ENCODE results near the gene KRT85. TPM values are rescaled to one million over a fixed set of nuclear protein-coding genes. Genes with fewer than 3 reads are reported as not detected.
A peak's percentile ranks its signal among the peaks of the same experiment; 100 is the strongest.
"Not testable (repeated sequence)": the region's sequence is repeated elsewhere in the genome, so short reads cannot be mapped to it uniquely, and the experiment has no call there.

KRT85 gene
- total RNA-seq = not detected

GRCh38 chr12:52366738-52367485, at the start of gene KRT85:
Gene KRT85 (minus strand): TSS chr12:52367481. CDS start chr12:52367405, 76 bp downstream.
- ATAC-seq (no peak), DNase-seq (ENCODE audit: low spot score) (no peak)
- intact Hi-C loops (cut with DNase I) = no loop called here

- ATAC-seq (peak; percentile 82), DNase-seq (ENCODE audit: low spot score) (no peak)
- intact Hi-C loops (cut with DNase I) = no loop called here
These were observed 49.5 kb upstream of the KRT85 start for GRCh38 chr12:52416795-52417194.

- intact Hi-C loops (cut with DNase I) = no loop called here
- DNase-seq (ENCODE audit: low spot score) = no peak
- ATAC-seq = peak; percentile 91
These were observed 48.8 kb upstream of the KRT85 start for GRCh38 chr12:52415870-52416750.

GRCh38 chr12:52414936-52415335, 47.7 kb upstream of the KRT85 start:
- intact Hi-C loops (cut with DNase I) = no loop called here
- ATAC-seq (no peak), DNase-seq (ENCODE audit: low spot score) (no peak)

GRCh38 chr12:52413782-52414345, 46.6 kb upstream of the KRT85 start:
- intact Hi-C loops (cut with DNase I) = no loop called here
- ATAC-seq (no peak), DNase-seq (ENCODE audit: low spot score) (no peak)

- DNase-seq (ENCODE audit: low spot score) = no peak
- intact Hi-C loops (cut with DNase I) = no loop called here
- ATAC-seq = no peak
These were observed 45.9 kb upstream of the KRT85 start for GRCh38 chr12:52413202-52413601.

- intact Hi-C loops (cut with DNase I) = no loop called here
- no peak for DNase-seq (ENCODE audit: low spot score)
- ATAC-seq = no peak
These were observed 44.5 kb upstream of the KRT85 start for GRCh38 chr12:52411815-52412214.

GRCh38 chr12:52410589-52411248, 43.4 kb upstream of the KRT85 start:
- intact Hi-C loops (cut with DNase I) = not testable (repeated sequence)

GRCh38 chr12:52407918-52408317, 40.6 kb upstream of the KRT85 start:
- intact Hi-C loops (cut with DNase I) = no loop called here
- ATAC-seq (no peak), DNase-seq (ENCODE audit: low spot score) (no peak)

More at GRCh38 chr12:52410589-52411248, 43.4 kb upstream of the KRT85 start:
- DNase-seq (ENCODE audit: low spot score) = not testable (repeated sequence)
- peak; percentile 44 for ATAC-seq

- intact Hi-C loops (cut with DNase I) = no loop called here
- ATAC-seq (no peak), DNase-seq (ENCODE audit: low spot score) (no peak)
These were observed 38.7 kb upstream of the KRT85 start, which contains the start of gene KRT82 for GRCh38 chr12:52405922-52406385. Gene KRT82 (minus strand): TSS chr12:52406335. CDS start chr12:52406277, 58 bp downstream.

- intact Hi-C loops (cut with DNase I) = no loop called here
- ATAC-seq = no peak
- DNase-seq (ENCODE audit: low spot score) = no peak
These were observed 37.7 kb upstream of the KRT85 start for GRCh38 chr12:52404951-52405350.

- DNase-seq (ENCODE audit: low spot score) = no peak
- intact Hi-C loops (cut with DNase I) = no loop called here
- ATAC-seq = no peak
These were observed 36.3 kb upstream of the KRT85 start for GRCh38 chr12:52403561-52403960.

- ATAC-seq (no peak), DNase-seq (ENCODE audit: low spot score) (no peak)
- intact Hi-C loops (cut with DNase I) = no loop called here
These were observed 35.7 kb upstream of the KRT85 start for GRCh38 chr12:52402873-52403540.

GRCh38 chr12:52402377-52402776, 35.1 kb upstream of the KRT85 start:
- intact Hi-C loops (cut with DNase I) = no loop called here

GRCh38 chr12:52401926-52402325, 34.6 kb upstream of the KRT85 start:
- ATAC-seq = no peak
- DNase-seq (ENCODE audit: low spot score) = no peak
- intact Hi-C loops (cut with DNase I) = no loop called here

More at GRCh38 chr12:52402377-52402776, 35.1 kb upstream of the KRT85 start:
- ATAC-seq = no peak
- no peak for DNase-seq (ENCODE audit: low spot score)

GRCh38 chr12:52401526-52401925, 34.2 kb upstream of the KRT85 start:
- intact Hi-C loops (cut with DNase I) = no loop called here
- no peak for DNase-seq (ENCODE audit: low spot score)
- ATAC-seq = no peak

- DNase-seq (ENCODE audit: low spot score) = no peak
- ATAC-seq = no peak
- intact Hi-C loops (cut with DNase I) = no loop called here
These were observed 33.6 kb upstream of the KRT85 start for GRCh38 chr12:52400906-52401305.

- ATAC-seq (no peak), DNase-seq (ENCODE audit: low spot score) (no peak)
- intact Hi-C loops (cut with DNase I) = no loop called here
These were observed 32.5 kb upstream of the KRT85 start for GRCh38 chr12:52399756-52400155.

GRCh38 chr12:52398176-52398575, 30.9 kb upstream of the KRT85 start:
- intact Hi-C loops (cut with DNase I) = no loop called here
- no peak for DNase-seq (ENCODE audit: low spot score)
- no peak for ATAC-seq

All from sciatic nerve (tissue), 2 donors.